Stimulated activated CD8-positive, alpha-beta memory T cell treated with anti-CD3 and anti-CD28 coated beads, Interleukin-15, amount 100 ng/mL, for 48 hours (primary cell): ENCODE data around the gene CDC14A.
"Not testable (repeated sequence)": the region's sequence is repeated elsewhere in the genome, so short reads cannot be mapped to it uniquely, and the experiment has no call there.

Experiments used
- DNase-seq, 2 donors: peaks; one replicate each; pipeline ENCODE4 v3.0.0-alpha.2; 2020; ENCODE audit warnings: low read depth in 2 of 2

The CDC14A gene, protein sequence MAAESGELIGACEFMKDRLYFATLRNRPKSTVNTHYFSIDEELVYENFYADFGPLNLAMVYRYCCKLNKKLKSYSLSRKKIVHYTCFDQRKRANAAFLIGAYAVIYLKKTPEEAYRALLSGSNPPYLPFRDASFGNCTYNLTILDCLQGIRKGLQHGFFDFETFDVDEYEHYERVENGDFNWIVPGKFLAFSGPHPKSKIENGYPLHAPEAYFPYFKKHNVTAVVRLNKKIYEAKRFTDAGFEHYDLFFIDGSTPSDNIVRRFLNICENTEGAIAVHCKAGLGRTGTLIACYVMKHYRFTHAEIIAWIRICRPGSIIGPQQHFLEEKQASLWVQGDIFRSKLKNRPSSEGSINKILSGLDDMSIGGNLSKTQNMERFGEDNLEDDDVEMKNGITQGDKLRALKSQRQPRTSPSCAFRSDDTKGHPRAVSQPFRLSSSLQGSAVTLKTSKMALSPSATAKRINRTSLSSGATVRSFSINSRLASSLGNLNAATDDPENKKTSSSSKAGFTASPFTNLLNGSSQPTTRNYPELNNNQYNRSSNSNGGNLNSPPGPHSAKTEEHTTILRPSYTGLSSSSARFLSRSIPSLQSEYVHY

DNA sequence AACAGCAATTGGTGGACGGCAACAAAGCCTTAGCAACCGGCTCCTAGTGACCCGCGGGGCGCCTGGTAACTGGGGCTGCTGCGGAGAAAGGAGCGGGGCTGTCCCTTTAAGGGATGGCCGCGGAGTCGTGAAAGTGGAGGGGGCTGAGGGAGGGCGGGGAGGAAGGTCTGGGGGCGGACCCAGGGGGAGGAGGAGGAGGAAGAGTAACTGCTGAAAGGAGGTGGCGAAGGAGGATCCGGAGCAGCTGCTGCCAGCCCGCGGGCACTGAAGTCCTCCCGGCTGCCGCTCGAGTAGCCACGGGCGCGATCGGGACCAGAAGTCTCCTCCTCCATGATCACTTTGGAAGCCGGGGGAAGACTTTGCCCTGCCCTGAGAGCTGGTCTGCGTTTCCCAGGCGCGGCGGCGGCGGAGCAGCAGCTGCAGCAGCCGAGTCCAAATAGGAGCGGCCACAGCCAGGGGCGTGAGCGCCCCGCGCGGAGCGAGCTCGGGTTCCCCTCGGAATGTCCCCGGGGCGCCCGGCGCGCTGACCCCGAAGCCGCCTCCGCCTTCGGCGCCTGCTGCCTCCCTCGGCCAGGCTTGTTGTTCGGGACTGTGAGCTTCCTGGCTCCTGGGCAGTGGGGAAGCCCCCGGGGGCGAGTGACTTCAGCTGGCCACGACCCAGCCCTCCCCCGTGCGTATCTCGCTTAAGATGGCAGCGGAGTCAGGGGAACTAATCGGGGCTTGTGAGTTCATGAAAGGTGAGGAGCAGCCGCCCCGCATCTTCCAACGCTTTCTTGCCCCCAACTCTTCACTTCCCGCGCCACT, at the start of gene CDC14A:
Gene CDC14A, plus strand, starts transcription at position 240 of the 804 bp plus-strand sequence. Its CDS starts 449 bp downstream, at position 689.
- peak; percentile 81 to 86 for DNase-seq

DNA sequence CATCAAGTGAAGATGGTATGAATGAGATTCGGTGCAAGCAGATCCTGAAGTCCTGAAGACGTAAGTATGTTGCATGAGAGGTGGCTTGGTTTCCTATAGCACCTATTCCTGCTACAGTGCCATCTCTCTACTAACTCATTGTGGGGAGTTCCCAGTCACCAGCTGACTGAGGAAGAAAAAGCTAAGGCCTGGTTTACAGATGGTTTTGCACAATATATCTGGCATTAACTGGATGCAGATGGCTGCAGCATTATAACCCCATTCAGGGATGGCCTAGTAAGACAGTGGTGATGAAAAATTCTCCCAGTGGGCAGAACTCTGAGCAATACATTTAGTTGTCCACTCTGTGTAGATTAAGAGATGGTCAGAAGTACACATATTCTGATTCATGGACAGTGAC, 49.6 kb upstream of the CDC14A start:
- no peak for DNase-seq

DNA sequence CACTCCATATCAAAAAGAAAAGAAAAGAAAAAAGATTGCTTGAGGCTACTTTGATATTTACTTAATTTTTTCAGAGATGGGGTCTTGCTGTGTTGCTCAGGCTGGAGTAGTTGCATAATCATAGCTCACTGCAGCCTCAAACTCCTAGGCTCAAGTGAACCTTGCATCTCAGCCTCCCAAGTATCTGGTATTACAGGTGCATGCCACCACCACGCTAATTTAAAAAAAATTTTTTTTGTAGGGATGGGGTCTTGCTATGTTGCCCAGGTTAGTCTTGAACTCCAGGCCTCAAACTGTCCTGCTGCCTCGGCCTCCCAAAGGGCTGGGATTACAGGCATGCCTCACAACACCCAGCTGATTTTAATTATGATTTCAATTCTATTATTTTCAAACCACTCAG, 48.1 kb upstream of the CDC14A start:
- DNase-seq = no peak

DNA sequence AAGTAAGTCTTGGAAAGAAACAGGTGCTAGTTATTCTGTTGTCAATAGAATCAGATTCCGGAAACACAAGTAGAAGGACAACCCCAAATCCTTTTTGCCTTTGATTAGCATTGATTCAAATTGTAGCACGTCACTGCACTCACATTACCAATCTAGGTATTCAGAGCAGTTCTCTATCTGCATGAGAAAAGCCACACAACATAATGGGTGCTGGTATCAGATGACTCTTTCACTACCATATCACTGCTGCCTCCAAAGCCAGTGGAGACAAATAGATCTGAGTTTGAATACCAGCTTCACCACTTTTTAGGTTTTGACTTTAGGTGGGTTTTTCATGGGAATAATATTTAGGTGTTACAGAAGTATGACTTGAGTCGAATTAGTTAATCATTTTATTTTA, 47.4 kb upstream of the CDC14A start:
- DNase-seq = no peak

DNA sequence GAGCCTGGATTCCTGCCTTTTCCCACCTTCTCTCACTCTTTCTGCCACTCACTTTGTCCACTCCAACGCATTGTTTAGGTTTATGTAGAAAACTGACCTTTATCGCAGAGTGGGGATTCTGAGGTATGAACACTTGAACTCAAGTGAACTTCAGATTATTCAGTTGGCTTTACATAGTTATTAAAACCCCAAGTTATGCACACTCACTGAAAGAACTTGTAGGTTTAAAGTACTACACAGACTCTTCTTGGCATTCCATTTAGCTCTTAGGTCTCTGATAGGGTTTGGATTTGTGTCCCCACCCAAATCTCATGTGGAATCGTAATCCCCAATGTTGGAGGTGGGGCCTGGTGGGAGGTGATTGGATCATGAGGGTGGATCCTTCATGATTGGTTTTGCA, 46.4 kb upstream of the CDC14A start:
- DNase-seq = no peak

DNA sequence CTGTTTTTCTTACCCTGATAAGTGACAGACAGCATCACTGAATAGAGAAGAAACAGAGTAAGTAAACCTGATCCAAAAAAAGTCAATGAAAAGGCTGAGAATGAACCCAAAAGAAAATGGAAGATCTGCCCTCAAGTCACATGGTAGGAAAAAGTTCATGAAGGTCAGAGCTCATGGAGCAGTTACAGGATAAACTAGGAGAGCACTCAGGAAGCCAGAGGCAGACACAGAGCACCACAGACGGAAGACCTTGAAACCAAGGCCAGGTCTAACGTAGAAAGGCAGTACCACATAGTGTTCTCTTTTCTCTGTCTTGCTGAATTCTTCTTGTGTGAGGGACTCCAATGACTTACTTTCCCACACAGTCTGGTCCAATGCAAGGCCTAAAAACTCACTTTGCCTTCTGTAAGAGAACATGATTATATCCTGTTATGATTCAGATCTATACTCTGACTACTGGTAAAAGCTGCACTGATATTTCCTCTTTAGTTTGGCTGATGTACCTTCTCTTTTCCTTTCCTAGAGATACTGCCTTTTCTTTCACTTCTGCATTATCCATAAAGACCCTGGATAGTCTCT, 45.5 kb upstream of the CDC14A start:
- no peak for DNase-seq

DNA sequence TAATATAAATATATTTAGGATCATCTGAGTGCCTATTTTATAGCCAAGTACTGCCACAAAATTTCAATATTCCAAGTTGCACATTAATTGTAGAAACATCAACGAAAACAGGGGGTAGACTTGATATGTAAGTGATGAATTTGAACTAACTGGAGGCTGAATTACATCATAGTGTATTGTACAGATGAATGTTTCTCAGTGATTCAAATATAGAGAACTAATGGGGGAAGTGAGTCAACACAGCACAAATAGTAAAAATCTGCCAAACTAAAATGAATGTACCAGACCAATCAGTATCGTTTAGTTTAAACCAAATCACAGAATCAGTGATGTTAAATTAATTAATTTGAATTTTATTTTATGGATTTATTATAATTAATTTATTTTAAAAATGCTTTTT, 43.5 kb upstream of the CDC14A start:
- no peak for DNase-seq

DNA sequence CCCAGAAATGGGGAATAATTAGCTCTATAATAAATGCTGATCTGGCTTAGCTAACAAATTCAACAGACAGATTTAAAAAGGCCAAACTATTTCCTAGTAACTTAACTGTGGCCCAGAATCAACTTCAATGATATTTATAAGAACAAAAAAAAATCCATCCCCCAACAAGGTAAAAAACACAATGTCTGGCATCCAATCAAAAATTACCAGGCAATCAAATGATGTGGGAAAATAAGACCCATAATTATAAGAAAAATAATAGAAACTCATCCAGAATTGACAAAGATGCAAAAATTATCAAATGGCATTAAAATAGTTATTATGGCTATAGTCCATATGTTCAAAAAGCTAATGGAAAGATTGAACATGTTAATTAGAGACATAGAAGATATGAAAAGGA, 42.4 kb upstream of the CDC14A start:
- no peak for DNase-seq

DNA sequence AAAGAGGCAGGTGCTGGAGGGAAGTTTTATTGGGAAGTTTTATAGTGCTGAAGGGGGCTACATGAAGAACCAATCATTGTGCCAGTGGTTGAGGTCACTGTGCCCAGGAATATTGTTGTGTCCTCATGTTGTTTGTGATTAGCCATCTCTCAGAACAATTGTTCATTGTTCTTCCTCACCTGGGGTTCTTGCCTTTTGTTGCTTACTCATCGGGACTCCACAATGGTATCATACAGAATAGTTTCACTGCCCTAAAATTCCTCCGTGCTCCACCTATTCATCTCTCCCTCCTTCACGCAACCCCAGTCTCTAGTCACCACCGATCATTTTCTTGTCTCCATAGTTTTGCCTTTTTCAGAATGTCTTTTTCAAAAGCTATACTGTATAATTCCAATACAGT, 38.9 kb upstream of the CDC14A start:
- DNase-seq = no peak

DNA sequence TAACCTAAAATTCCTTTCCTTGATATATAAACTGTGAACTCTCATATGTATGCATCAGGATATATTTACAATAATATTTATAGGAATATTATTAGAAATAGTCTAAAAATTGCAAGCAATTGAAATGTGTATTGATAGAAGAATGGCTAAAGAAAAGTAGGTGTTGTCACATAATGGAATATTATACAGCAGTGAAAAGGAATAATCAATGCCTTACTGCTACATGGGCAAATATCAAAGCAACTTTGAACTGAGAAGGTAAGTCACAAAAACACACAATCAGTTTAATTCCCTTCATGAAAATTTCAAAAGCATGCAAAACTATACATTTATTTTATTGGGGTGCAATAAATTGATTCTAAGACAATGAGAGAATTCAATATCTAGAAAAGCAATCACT, 35.7 kb upstream of the CDC14A start:
- DNase-seq = no peak

DNA sequence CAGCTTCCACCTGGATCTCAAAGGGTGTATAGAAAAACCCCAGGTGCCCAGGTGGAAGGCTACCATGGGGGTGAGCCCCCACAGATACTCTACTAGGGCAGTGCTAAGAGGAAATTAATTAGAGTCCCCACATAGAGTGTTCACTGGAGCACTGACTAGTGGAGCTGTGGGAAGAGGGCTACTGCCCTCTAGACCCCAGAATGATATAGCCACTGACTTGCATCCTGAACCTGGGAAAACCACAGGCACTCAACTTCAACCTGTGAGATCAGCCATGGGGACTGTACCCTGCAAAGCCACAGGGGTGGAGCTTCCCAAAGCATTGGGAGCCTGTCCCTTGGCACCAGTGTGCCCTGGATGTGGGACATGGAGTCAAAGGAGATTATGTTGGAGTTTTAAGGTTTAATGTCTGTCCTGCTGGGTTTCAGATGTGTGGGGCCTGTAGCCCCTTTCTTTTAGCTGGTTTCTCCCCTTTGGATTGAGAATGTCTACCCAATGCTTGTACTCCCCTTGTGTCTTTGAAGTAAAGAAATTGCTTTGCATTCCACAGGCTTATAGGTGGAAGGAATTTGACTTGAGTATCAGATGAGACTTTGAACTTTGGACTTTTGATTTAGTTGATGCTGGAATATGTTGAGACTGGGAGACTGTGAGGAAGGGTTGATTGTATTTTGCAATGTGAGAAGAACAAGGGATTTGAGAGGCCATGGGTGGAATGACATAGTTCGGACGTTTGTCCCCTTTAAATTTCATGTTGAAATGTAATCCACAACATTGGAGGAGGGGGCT, 31.8 kb upstream of the CDC14A start:
- DNase-seq = no peak

DNA sequence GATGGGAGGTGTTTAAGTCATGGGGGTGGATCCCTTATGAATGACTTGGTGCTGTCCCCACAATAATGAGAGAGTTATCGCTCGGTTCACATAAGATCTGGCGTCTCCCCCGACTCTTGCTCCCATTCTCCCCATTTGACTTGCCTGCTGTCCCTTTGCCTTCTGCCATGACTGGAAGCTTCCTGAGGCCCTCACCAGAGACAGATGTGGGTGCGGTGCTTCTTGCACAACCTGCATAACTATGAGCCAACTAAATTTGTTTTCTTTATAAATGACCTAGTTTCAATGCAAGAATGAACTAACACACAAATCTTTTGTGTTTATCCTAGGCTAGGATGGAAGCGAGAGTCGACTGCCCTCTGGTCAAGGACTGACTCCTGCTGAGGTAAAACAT, 31.2 kb upstream of the CDC14A start:
- DNase-seq = no peak

DNA sequence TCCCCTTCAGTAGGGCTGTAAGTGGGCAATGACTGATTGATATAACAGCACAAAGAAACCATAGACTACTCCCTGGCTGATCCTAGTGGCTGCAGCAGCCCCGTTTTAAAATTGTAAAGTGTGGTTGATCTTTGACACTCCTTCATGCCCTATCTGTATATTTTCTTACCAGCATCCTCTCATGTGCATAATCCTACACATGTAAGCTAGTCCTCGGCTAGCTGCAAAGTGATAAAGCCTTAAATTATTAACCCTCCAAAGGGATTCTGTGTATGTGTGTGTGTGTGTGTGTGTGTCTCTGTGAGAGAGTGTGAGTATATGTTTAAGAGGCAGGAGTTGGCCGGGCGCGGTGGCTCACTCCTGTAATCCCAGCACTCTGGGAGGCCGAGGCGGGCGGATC, 30.8 kb upstream of the CDC14A start:
- DNase-seq = no peak

DNA sequence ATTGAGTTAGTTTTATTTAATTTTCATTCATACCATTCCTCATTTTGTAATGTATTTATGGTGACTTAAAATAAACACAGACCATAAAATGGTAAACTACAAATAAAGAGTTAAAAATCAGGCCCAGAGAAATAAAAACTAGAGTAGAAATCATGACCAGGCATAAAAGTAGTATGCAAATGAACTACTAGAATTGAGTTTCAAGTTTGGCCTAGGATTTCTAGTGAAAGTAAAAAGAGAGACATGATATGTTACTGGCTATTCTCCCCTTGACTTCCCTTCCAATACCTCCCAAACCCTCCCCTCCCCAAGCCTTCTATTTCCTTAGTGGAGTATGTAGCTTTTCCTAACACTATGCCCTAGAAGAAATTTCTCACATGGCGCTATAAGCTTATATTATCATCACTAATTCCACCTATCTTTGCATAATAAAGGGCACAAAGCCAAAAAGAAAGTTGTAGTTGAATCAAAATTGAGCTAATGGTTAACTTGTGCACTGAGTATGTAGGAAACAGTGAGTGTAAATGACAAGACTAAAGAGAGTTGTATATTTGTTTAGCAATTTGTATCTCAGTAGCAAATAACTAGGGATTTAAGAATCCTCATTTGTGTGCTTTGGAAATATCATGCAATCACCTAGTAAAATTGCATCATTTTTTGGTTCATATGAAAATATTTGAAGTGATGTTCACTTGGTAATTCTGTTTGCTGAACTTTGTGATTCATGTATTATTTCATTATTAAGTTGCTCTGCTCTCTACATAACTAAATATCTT, 29.7 kb upstream of the CDC14A start:
- no peak for DNase-seq

DNA sequence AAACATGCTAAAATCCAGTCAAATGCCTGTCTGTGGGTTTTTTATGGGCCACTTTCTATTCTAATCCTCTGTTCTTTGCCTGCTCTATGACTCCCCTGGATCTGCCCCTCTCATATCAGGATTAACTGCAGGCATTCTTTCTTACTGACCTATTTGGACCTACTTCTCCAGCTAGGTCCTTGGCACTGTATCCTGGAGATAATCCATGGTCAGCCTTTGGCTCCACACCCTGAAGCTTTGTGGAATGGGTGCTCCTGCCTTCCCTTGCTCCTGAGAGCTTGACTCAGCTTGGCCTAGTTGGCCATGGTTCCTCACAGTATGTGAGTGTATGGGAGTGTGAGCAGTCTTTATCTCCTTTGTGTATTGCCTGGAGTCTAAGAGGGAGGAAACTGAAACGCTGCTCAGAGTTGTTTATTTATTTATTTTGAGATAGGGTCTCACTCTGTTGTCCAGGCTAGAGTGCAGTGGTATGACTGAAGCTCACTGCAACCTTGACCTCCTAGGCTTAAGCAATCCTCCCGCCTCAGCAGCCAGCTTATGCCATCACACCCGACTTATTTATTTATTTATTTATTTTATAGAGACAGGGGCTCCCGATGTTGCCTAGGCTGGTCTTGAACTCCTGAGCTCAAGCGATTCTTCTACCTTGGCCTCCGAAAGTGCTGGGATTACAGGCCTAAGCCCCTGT, 28.7 kb upstream of the CDC14A start:
- no peak for DNase-seq

DNA sequence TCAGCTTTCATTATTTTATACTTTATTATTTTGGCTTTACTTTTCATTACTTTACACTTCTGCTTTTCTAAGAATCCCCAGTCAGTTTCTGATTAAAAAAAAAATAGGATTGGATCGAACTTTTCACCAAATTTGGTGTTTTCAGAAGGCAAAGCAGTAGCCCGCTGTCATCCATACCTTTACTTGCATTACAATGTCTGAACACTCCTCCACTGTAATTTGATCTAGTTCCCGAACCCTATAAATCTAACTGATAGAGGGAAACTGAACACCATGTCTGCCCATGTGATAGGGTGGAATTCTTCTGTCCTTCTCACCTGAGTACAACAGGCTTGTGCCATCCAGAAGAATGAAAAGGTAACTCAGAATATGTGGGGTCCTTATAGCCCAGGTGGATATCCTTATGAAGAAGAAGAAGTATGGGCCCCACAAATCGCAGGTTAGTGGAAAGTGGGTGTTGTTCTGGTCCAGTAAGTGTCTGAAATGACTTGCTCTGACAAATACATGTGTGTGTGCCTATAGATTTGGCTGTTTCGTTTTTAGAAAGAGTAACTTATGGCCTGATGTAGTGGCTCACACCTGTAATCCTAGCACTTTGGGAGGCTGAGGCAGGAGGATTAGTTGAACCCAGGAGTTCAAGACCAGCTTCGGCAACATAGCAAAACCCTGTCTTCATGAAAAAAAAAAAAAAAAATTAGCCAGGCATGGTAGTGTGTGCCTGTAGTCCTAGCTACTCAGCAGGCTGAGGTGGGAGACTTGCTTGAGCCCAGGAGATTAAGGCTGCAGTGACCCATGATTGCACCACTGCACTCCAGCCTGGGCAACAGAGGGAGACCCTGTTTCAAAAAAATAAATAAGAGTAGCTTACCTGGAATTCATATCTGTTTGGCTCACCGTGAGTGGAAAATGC, 26.6 kb upstream of the CDC14A start:
- DNase-seq = no peak

DNA sequence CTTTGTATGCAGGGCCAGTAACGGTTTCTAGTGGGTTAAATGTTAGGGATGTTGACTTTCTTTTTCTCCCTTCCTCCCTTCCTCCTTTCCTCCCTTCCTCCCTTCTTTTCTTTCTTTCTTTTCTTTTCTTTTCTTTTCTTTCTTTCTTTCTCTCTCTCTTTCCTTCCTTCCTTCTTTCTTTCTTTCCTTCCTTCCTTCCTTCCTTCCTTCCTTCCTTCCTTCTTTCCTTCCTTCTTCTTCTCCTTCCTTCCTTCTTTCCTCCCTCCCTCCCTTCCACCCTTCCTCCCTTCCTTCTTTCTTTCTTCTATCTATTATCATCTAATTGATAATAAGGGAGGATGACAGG, 26.0 kb upstream of the CDC14A start:
- not testable (repeated sequence) for DNase-seq

DNA sequence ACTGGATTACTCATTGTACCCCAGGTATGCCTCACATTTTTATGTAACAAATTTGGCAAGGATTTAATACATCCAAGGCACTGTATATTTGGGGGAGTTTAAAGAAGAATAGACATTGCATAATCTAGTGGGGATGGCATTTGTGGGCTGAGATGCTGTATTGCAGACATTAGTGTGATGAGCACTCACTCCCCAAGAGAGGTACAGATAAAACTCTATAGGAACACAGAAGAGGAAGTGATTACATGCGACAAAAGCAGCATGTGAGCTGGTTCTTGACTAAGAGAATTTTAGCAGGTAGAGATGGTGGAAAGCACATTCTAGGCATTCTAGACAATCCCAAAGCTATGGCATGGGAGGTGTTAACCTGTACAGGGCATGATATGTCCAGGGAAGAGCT, 24.2 kb upstream of the CDC14A start:
- no peak for DNase-seq

DNA sequence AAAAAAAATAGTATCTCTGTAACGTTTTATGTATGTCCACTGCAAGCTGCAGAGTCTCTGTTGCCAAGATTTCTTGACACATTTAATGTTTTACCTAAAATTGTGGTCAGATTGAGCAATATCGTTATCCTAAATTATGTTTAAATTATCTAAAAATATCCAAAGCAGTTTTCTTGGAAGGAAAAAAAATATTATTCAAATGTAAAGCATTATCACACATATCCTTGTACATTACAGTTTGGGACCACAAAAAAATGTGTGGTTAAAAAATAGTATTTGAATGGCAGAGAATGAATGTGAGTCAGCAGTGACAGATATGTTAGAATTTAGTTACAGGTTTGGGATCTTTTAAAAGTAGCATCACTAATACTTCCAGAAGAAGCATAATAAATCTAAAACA, 21.2 kb upstream of the CDC14A start:
- not testable (repeated sequence) for DNase-seq
